Kidney capillary endothelial cell (primary cell): ENCODE measurements around the gene NOP10.

Source experiments
- DNase-seq: peaks from one replicate; pipeline ENCODE4 v3.0.0-alpha.2; 2018; ENCODE audit warnings: low spot score

Gene NOP10

GRCh38 chr15:34330279-34330678 is 12.7 kb downstream of the NOP10 start:
- DNase-seq = no peak

- DNase-seq = no peak
These were observed 13.9 kb downstream of the NOP10 start for GRCh38 chr15:34329006-34329405.

- no peak for DNase-seq
These were observed 15.0 kb downstream of the NOP10 start for GRCh38 chr15:34327906-34328305.

- no peak for DNase-seq
These were observed 17.6 kb downstream of the NOP10 start for GRCh38 chr15:34325368-34325767.

- no peak for DNase-seq
These were observed 18.0 kb downstream of the NOP10 start for GRCh38 chr15:34324933-34325332.

- no peak for DNase-seq
These were observed 19.7 kb downstream of the NOP10 start for GRCh38 chr15:34323217-34323616.

- DNase-seq = no peak
These were observed 24.5 kb downstream of the NOP10 start for GRCh38 chr15:34318277-34319079.

- DNase-seq = no peak
These were observed 28.1 kb downstream of the NOP10 start for GRCh38 chr15:34314491-34315490.

GRCh38 chr15:34311563-34311962 is 31.4 kb downstream of the NOP10 start:
- no peak for DNase-seq

GRCh38 chr15:34304613-34305012 is 38.3 kb downstream of the NOP10 start:
- DNase-seq = no peak

- DNase-seq = no peak
These were observed 41.9 kb downstream of the NOP10 start for GRCh38 chr15:34301058-34301457.

- DNase-seq = peak; percentile 21
These were observed 45.9 kb downstream of the NOP10 start for GRCh38 chr15:34297059-34297458.

- DNase-seq = no peak
These were observed 50.3 kb downstream of the NOP10 start for GRCh38 chr15:34292621-34293020.
